OCI-LY7 (cell line): ENCODE results near the gene NCAM2.

Source experiments
- EZH2phosphoT487 ChIP-seq: fragments of 200-600 bp; sonication (generic); IDR thresholded peaks from 2 replicates; pipeline ENCODE4 v1.6.1; 2018; ENCODE audit warnings: low read depth, borderline replicate concordance, mild to moderate bottlenecking, mixed run types, antibody characterized with exemption, low read length, moderate library complexity, mixed read lengths
- TF ChIP-seq, protein P1 (sequence below): fragments of 200-600 bp; sonication (generic); conservative IDR thresholded peaks from 2 replicates; pipeline ENCODE4 v1.5.1; 2014; ENCODE audit warnings: mild to moderate bottlenecking, antibody characterized with exemption, low read length, moderate library complexity, mixed read lengths

DNA sequence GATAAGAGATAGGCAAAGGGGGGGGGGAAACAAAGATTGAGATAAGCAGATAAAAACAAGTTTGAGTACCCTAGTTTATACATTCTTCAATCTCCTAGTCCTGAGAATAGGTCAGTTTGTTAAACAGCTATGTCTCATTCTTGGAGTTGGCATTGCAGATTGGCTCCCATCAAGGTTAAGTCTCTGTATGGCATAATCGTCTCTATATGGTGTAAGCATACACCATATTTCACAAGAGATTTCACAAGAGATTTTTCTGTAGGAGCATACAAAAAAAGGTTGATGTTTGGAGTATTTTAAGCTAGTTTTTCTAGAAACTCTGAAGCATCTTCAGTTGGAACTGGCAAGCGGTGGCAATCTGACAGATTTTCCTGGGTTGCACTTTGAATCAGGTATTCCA is 35.8 kb downstream of the NCAM2 start:
- TF ChIP-seq, protein P1, sequence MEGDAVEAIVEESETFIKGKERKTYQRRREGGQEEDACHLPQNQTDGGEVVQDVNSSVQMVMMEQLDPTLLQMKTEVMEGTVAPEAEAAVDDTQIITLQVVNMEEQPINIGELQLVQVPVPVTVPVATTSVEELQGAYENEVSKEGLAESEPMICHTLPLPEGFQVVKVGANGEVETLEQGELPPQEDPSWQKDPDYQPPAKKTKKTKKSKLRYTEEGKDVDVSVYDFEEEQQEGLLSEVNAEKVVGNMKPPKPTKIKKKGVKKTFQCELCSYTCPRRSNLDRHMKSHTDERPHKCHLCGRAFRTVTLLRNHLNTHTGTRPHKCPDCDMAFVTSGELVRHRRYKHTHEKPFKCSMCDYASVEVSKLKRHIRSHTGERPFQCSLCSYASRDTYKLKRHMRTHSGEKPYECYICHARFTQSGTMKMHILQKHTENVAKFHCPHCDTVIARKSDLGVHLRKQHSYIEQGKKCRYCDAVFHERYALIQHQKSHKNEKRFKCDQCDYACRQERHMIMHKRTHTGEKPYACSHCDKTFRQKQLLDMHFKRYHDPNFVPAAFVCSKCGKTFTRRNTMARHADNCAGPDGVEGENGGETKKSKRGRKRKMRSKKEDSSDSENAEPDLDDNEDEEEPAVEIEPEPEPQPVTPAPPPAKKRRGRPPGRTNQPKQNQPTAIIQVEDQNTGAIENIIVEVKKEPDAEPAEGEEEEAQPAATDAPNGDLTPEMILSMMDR, result no peak
- TF ChIP-seq EZH2phosphoT487, result no peak
